OCI-LY3 (cell line): ENCODE measurements around the gene TMEM125.

Source experiments
- EZH2phosphoT487 ChIP-seq: fragments of 200-600 bp; shearing (Covaris generic); IDR thresholded peaks from 2 replicates; pipeline ENCODE4 v1.6.1; 2018; ENCODE audit warnings: antibody characterized with exemption, mixed run types, low read depth
- TF ChIP-seq, protein P1 (sequence below): fragments of 200-600, 300-600 bp; sonication (generic); IDR thresholded peaks from 2 replicates; pipeline ENCODE4 v1.5.1; 2014; ENCODE audit warnings: antibody characterized with exemption, low read length, low read depth

DNA sequence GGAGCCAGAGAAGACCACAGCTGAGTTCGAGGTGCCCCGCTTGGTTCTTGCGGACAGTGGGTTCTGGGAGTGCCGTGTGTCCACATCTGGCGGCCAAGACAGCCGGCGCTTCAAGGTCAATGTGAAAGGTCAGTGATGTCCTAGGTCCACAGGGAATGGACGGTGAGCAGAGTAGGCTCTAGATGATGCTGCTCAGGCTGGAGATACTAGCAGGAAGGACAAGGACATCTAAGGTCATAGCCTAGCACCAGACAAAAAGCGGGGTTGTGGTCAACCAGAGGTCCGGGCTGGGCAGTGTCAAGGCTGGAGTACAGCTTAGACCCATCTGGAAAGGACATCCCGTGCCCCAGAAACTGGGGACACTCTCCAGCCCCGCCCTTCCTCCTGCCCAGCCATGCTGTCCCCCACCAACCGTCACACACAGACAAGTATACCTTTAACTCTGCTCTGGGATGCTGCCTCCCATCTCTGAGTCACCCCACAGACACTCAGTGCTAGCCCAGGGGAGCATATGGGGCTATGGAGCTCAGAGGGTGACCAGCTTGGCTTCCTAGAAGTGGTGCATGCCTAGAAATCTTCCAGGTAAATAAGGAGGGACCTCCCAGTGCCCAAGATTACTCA is 39.7 kb downstream of the TMEM125 start:
- TF ChIP-seq, protein P1, sequence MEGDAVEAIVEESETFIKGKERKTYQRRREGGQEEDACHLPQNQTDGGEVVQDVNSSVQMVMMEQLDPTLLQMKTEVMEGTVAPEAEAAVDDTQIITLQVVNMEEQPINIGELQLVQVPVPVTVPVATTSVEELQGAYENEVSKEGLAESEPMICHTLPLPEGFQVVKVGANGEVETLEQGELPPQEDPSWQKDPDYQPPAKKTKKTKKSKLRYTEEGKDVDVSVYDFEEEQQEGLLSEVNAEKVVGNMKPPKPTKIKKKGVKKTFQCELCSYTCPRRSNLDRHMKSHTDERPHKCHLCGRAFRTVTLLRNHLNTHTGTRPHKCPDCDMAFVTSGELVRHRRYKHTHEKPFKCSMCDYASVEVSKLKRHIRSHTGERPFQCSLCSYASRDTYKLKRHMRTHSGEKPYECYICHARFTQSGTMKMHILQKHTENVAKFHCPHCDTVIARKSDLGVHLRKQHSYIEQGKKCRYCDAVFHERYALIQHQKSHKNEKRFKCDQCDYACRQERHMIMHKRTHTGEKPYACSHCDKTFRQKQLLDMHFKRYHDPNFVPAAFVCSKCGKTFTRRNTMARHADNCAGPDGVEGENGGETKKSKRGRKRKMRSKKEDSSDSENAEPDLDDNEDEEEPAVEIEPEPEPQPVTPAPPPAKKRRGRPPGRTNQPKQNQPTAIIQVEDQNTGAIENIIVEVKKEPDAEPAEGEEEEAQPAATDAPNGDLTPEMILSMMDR: no peak
- no peak for TF ChIP-seq EZH2phosphoT487
